Endothelial cell of umbilical vein (primary cell): ENCODE measurements around the gene OR10V1.
A peak's percentile ranks its signal among the peaks of the same experiment; 100 is the strongest.

Experiments used
- CTCF ChIP-seq, 2 donors: IDR thresholded peaks; 1 replicate in 1 of 2; 2 replicates in 1 of 2; pipeline ENCODE4 v1.5.1; 2011; ENCODE audit warnings: low read length in 2 of 2, mild to moderate bottlenecking in 2 of 2, moderate library complexity in 2 of 2, control low read depth in 1 of 2, inconsistent platforms in 1 of 2, low read depth in 1 of 2; ENCODE audit not compliant: insufficient read depth in 1 of 2; ENCODE audit errors: extremely low read depth in 1 of 2
- JUN ChIP-seq: IDR thresholded peaks from 2 replicates; pipeline ENCODE4 v1.6.1; 2011; ENCODE audit warnings: borderline replicate concordance, low read depth; ENCODE audit not compliant: insufficient read length, insufficient read depth
- POLR2A ChIP-seq: IDR thresholded peaks from 2 replicates; pipeline ENCODE4 v1.6.1; 2012; ENCODE audit warnings: low read depth, mild to moderate bottlenecking, control low read depth, low read length
- POLR2AphosphoS5 ChIP-seq: IDR thresholded peaks from 2 replicates; pipeline ENCODE4 v1.6.1; 2012; ENCODE audit warnings: low read depth, mild to moderate bottlenecking, control low read depth, low read length, moderate library complexity; ENCODE audit not compliant: insufficient read depth

- TF ChIP-seq CTCF (IDR thresholded peaks at IDR 0.05; ENCODE audit: extremely low read depth in 1 of 2, insufficient read depth in 1 of 2, low read depth in 1 of 2, low read length in 2 of 2): peak; percentile 76 to 78
- TF ChIP-seq POLR2AphosphoS5: no peak
- no peak for TF ChIP-seq POLR2A
- no peak for TF ChIP-seq JUN
Observed at GRCh38 chr11:59680287-59681154, 33.1 kb downstream of the OR10V1 start.
